ENCODE measurements around the gene WWC2.
A peak's percentile ranks its signal among the peaks of the same experiment; 100 is the strongest.

The WWC2 gene

DNA sequence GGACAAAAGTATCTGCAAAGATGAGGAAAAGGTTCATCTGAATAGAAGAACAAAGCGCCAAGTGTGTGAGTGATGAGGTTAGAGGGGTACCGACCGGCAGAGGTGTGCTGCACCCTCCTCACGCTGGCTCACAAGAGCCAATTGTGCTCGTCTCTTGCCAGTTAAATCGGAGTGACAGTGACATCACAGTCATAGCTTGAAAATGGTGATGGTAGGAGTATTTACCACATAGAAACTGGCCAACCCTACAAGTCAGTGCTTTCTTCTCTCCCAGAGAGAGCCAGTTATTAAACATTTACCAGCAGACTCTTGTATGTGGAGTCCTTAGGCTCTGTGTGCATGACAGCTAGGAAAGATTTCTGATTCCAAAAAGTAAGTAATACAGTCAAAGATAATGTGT, 188.6 kb downstream of the WWC2 start:
- peak overlapping the region; percentile 60 for H2BK5ac ChIP-seq (ENCODE audit: low read depth, low read length, poor library complexity, severe bottlenecking)
- WGBS: 98% methylated on average over 4 of the region's 6 CpGs
- no peaks in the 10 kb centered on the region for H3K9me3 ChIP-seq (ENCODE audit: control insufficient read depth, low read length)
- no peaks in the 10 kb centered on the region for H3K27me3 ChIP-seq (ENCODE audit: control insufficient read depth in 1 of 2, insufficient read depth in 1 of 2, low read length in 2 of 2)
- peaks cover 22% of the 10 kb centered on the region for H3K4me1 ChIP-seq (ENCODE audit: control insufficient read depth, insufficient read depth, low read depth, low read length)
- no peak overlapping the region for H3K14ac ChIP-seq (ENCODE audit: low read length in 2 of 2)
- H3K36me3 ChIP-seq (ENCODE audit: control insufficient read depth in 1 of 2, insufficient read depth in 2 of 2, low read depth in 1 of 2, low read length in 2 of 2): peaks cover 29 to 79% of the 10 kb centered on the region in 2 experiments
- H3K27ac ChIP-seq (ENCODE audit: low read length, poor library complexity, severe bottlenecking): peak overlapping the region; percentile 78
- no peak overlapping the region for H3K4me3 ChIP-seq (ENCODE audit: insufficient read depth in 1 of 2, low read depth in 1 of 2, low read length in 2 of 2)
- H2BK12ac ChIP-seq (ENCODE audit: low read length in 2 of 2): peak overlapping the region in 1 of 2 experiments; percentile 42
- H3K79me1 ChIP-seq (replicated peaks; ENCODE audit: low read length, poor library complexity, severe bottlenecking): peaks cover 17% of the 10 kb centered on the region
- peak overlapping the region; percentile 36 for H3K4me2 ChIP-seq (ENCODE audit: low read length, poor library complexity, severe bottlenecking)
- peak overlapping the region; percentile 90 for H2AK5ac ChIP-seq (ENCODE audit: low read length, severe bottlenecking)
- H4K8ac ChIP-seq (ENCODE audit: low read length): no peak overlapping the region
- no peak overlapping the region for H3K4ac ChIP-seq (ENCODE audit: low read depth in 1 of 2, low read length in 2 of 2)
- no peak overlapping the region for H2BK15ac ChIP-seq (ENCODE audit: low read depth, poor library complexity, severe bottlenecking)
- H3K23ac ChIP-seq (ENCODE audit: low read length in 2 of 2): no peak overlapping the region
- H3K18ac ChIP-seq (ENCODE audit: low read depth in 1 of 2, low read length in 2 of 2): no peak overlapping the region
- H4K91ac ChIP-seq (ENCODE audit: low read length): no peak overlapping the region
- H2BK120ac ChIP-seq (ENCODE audit: low read depth, low read length): no peak overlapping the region
- H3K9ac ChIP-seq (ENCODE audit: low read length): no peak overlapping the region
- no peak for DNase-seq
- no peak overlapping the region for H2AFZ ChIP-seq (ENCODE audit: low read depth, low read length)

DNA sequence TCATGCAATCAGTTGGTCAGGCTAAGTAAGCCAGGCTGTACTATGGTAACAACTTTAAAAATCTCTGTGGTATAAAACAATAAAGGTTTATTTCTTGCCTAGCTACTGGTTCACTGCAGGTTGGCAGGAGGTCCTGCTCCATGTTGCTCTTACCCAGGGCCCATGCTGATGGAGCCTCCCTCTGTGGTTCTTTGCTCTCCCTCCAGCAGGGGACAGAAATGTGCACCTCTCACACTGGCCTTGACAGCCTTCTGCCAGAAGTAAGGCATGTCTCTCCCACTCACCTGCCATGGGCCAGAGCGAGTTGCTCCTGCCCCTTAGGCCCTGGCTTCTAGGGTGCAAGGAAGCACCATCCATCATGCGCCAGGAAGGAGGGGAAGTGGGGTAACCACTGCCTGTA, 189.9 kb downstream of the WWC2 start:
- Histone ChIP-seq H3K4me3 (ENCODE audit: insufficient read depth in 1 of 2, low read depth in 1 of 2, low read length in 2 of 2) (no peak overlapping the region), H4K91ac (ENCODE audit: low read length) (no peak overlapping the region), H3K27me3 (ENCODE audit: control insufficient read depth in 1 of 2, insufficient read depth in 1 of 2, low read length in 2 of 2) (no peaks in the 10 kb centered on the region), H2BK5ac (ENCODE audit: low read depth, low read length, poor library complexity, severe bottlenecking) (no peak overlapping the region), H3K23ac (ENCODE audit: low read length in 2 of 2) (no peak overlapping the region), H2BK120ac (ENCODE audit: low read depth, low read length) (no peak overlapping the region), H2BK15ac (ENCODE audit: low read depth, poor library complexity, severe bottlenecking) (no peak overlapping the region), H3K4me1 (ENCODE audit: control insufficient read depth, insufficient read depth, low read depth, low read length) (peaks cover 22% of the 10 kb centered on the region), H2AFZ (ENCODE audit: low read depth, low read length) (no peak overlapping the region), H2BK12ac (ENCODE audit: low read length in 2 of 2) (no peak overlapping the region), H3K4ac (ENCODE audit: low read depth in 1 of 2, low read length in 2 of 2) (no peak overlapping the region), H3K79me1 (replicated peaks; ENCODE audit: low read length, poor library complexity, severe bottlenecking) (peaks cover 15% of the 10 kb centered on the region), H3K4me2 (ENCODE audit: low read length, poor library complexity, severe bottlenecking) (no peak overlapping the region), H3K14ac (ENCODE audit: low read length in 2 of 2) (no peak overlapping the region), H3K36me3 (ENCODE audit: control insufficient read depth in 1 of 2, insufficient read depth in 2 of 2, low read depth in 1 of 2, low read length in 2 of 2) (peaks cover 29 to 69% of the 10 kb centered on the region in 2 experiments), H3K27ac (ENCODE audit: low read length, poor library complexity, severe bottlenecking) (no peak overlapping the region), H4K8ac (ENCODE audit: low read length) (no peak overlapping the region), H3K9me3 (ENCODE audit: control insufficient read depth, low read length) (no peaks in the 10 kb centered on the region), H3K9ac (ENCODE audit: low read length) (no peak overlapping the region), H3K18ac (ENCODE audit: low read depth in 1 of 2, low read length in 2 of 2) (no peak overlapping the region), H2AK5ac (ENCODE audit: low read length, severe bottlenecking) (peak overlapping the region; percentile 3)
- 95% methylated on average over 2 of the region's 2 CpGs for WGBS
- no peak for DNase-seq

DNA sequence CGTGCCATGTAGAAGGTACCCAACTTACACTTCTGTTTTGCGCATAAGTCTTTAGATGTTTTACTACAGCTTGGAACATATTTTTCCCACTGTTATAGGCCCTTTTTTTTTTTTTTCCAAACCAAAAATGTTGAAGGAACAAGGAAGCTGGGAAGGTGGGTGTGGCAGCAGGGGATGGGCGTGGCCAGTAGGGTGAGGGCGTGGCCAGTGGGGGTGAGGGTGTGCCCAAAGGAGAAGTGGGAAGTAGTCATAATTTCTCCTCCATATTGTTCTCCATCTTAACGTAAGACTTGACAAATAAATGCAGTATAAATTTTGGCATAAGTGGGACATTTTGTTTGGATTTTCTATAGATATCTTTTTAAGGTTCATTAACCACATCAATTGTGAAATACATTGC, 190.6 kb downstream of the WWC2 start:
- H4K8ac ChIP-seq (ENCODE audit: low read length): no peak overlapping the region
- no peak overlapping the region for H3K14ac ChIP-seq (ENCODE audit: low read length in 2 of 2)
- H2BK15ac ChIP-seq (ENCODE audit: low read depth, poor library complexity, severe bottlenecking): no peak overlapping the region
- WGBS: 100% methylated on average over 3 of the region's 5 CpGs
- no peak overlapping the region for H2AK5ac ChIP-seq (ENCODE audit: low read length, severe bottlenecking)
- no peak overlapping the region for H3K9ac ChIP-seq (ENCODE audit: low read length)
- no peaks in the 10 kb centered on the region for H3K27me3 ChIP-seq (ENCODE audit: control insufficient read depth in 1 of 2, insufficient read depth in 1 of 2, low read length in 2 of 2)
- no peak overlapping the region for H3K4me2 ChIP-seq (ENCODE audit: low read length, poor library complexity, severe bottlenecking)
- H2BK5ac ChIP-seq (ENCODE audit: low read depth, low read length, poor library complexity, severe bottlenecking): no peak overlapping the region
- no peak overlapping the region for H4K91ac ChIP-seq (ENCODE audit: low read length)
- peaks cover 25 to 66% of the 10 kb centered on the region in 2 experiments for H3K36me3 ChIP-seq (ENCODE audit: control insufficient read depth in 1 of 2, insufficient read depth in 2 of 2, low read depth in 1 of 2, low read length in 2 of 2)
- H3K4ac ChIP-seq (ENCODE audit: low read depth in 1 of 2, low read length in 2 of 2): no peak overlapping the region
- peaks cover 15% of the 10 kb centered on the region for H3K79me1 ChIP-seq (replicated peaks; ENCODE audit: low read length, poor library complexity, severe bottlenecking)
- no peak overlapping the region for H3K18ac ChIP-seq (ENCODE audit: low read depth in 1 of 2, low read length in 2 of 2)
- H3K27ac ChIP-seq (ENCODE audit: low read length, poor library complexity, severe bottlenecking): no peak overlapping the region
- H2AFZ ChIP-seq (ENCODE audit: low read depth, low read length): no peak overlapping the region
- no peak for DNase-seq
- peaks cover 19% of the 10 kb centered on the region for H3K4me1 ChIP-seq (ENCODE audit: control insufficient read depth, insufficient read depth, low read depth, low read length)
- H3K4me3 ChIP-seq (ENCODE audit: insufficient read depth in 1 of 2, low read depth in 1 of 2, low read length in 2 of 2): no peak overlapping the region
- H3K9me3 ChIP-seq (ENCODE audit: control insufficient read depth, low read length): no peaks in the 10 kb centered on the region
- H2BK12ac ChIP-seq (ENCODE audit: low read length in 2 of 2): no peak overlapping the region
- no peak overlapping the region for H3K23ac ChIP-seq (ENCODE audit: low read length in 2 of 2)
- H2BK120ac ChIP-seq (ENCODE audit: low read depth, low read length): no peak overlapping the region

DNA sequence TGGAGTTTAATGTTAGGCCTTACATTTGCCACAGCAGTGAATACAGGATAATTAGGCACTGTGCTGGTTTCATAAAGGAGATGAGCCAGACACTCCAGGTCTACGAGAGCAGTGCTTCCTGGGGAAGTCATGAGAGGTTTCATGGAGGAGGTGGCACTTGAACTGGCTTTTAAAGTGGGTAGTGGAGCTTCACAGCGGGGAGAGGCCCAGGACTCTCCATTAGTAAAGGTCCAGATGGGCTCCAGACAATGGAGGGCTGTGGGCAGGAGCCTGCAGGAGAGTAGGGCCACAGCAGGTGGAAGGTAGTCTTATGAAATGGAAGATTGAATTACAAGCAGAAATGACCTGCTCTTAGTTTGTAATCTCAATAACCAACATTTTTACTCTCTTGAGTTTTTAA, 192.0 kb downstream of the WWC2 start:
- Histone ChIP-seq H3K23ac (ENCODE audit: low read length in 2 of 2) (no peak overlapping the region), H3K4me1 (ENCODE audit: control insufficient read depth, insufficient read depth, low read depth, low read length) (peaks cover 13% of the 10 kb centered on the region), H3K4me2 (ENCODE audit: low read length, poor library complexity, severe bottlenecking) (no peak overlapping the region), H2AFZ (ENCODE audit: low read depth, low read length) (no peak overlapping the region), H4K91ac (ENCODE audit: low read length) (peak overlapping the region; percentile 9), H3K4me3 (ENCODE audit: insufficient read depth in 1 of 2, low read depth in 1 of 2, low read length in 2 of 2) (no peak overlapping the region), H3K27me3 (ENCODE audit: control insufficient read depth in 1 of 2, insufficient read depth in 1 of 2, low read length in 2 of 2) (no peaks in the 10 kb centered on the region), H2BK5ac (ENCODE audit: low read depth, low read length, poor library complexity, severe bottlenecking) (no peak overlapping the region), H3K79me1 (replicated peaks; ENCODE audit: low read length, poor library complexity, severe bottlenecking) (peaks cover 14% of the 10 kb centered on the region), H3K14ac (ENCODE audit: low read length in 2 of 2) (no peak overlapping the region), H3K9ac (ENCODE audit: low read length) (no peak overlapping the region), H2BK15ac (ENCODE audit: low read depth, poor library complexity, severe bottlenecking) (no peak overlapping the region), H3K4ac (ENCODE audit: low read depth in 1 of 2, low read length in 2 of 2) (no peak overlapping the region), H2AK5ac (ENCODE audit: low read length, severe bottlenecking) (no peak overlapping the region), H2BK12ac (ENCODE audit: low read length in 2 of 2) (no peak overlapping the region), H2BK120ac (ENCODE audit: low read depth, low read length) (no peak overlapping the region), H3K36me3 (ENCODE audit: control insufficient read depth in 1 of 2, insufficient read depth in 2 of 2, low read depth in 1 of 2, low read length in 2 of 2) (peaks cover 28 to 69% of the 10 kb centered on the region in 2 experiments), H3K18ac (ENCODE audit: low read depth in 1 of 2, low read length in 2 of 2) (no peak overlapping the region), H3K27ac (ENCODE audit: low read length, poor library complexity, severe bottlenecking) (no peak overlapping the region), H4K8ac (ENCODE audit: low read length) (no peak overlapping the region), H3K9me3 (ENCODE audit: control insufficient read depth, low read length) (no peaks in the 10 kb centered on the region)
- no peak for DNase-seq
- WGBS: 89% methylated on average over 2 of the region's 2 CpGs

Measured in mesenchymal stem cell (in vitro differentiated cells and primary cell).